SJCRH30 (cell line): ENCODE data around the gene TTN. TPM values are rescaled to one million over a fixed set of nuclear protein-coding genes. Genes with fewer than 3 reads are reported as not detected.

ENCODE experiments used
- DNase-seq, 2 experiments: peaks; one replicate each; pipeline ENCODE4 v3.0.0-alpha.2; 2015 to 2020
- H3K27ac ChIP-seq: fragments of 250-450 bp; sonication (Bioruptor Pico); 2 replicates; pipeline ENCODE4 v1.5.1; 2020; ENCODE audit warnings: mild to moderate bottlenecking, moderate library complexity
- H3K27me3 ChIP-seq: fragments of 250-450 bp; sonication (Bioruptor Pico); 2 replicates; pipeline ENCODE4 v1.5.1; 2020; ENCODE audit warnings: mild to moderate bottlenecking, moderate library complexity
- H3K36me3 ChIP-seq: fragments of 250-450 bp; sonication (Bioruptor Pico); 2 replicates; pipeline ENCODE4 v1.5.1; 2020; ENCODE audit warnings: mild to moderate bottlenecking, moderate library complexity
- H3K4me1 ChIP-seq: fragments of 250-450 bp; sonication (Bioruptor Pico); 2 replicates; pipeline ENCODE4 v1.5.1; 2020; ENCODE audit warnings: mild to moderate bottlenecking, moderate library complexity
- H3K4me3 ChIP-seq: fragments of 250-450 bp; sonication (Bioruptor Pico); 2 replicates; pipeline ENCODE4 v1.5.1; 2020; ENCODE audit warnings: mild to moderate bottlenecking, moderate library complexity
- H3K9me3 ChIP-seq: fragments of 250-450 bp; sonication (Bioruptor Pico); replicated peaks from 2 replicates; pipeline ENCODE4 v1.5.1; 2020; ENCODE audit warnings: mild to moderate bottlenecking, moderate library complexity
- total RNA-seq: library from RNA; depleted of rRNA; stranded (reverse); fragments of >200 nt; shearing (Covaris generic); gene quantifications from 2 replicates; pipeline ENCODE4 v1.2.3, GENCODE V29; 2014

TTN gene
- total RNA-seq, 1 experiment from 2014 or later, result 35.0 TPM

GRCh38 chr2:178510384-178510783 lies 296.8 kb downstream of the TTN start:
- no peaks in the 10 kb centered on the region for H3K4me1 ChIP-seq
- peaks cover 10% of the 10 kb centered on the region for H3K36me3 ChIP-seq
- H3K9me3 ChIP-seq, result no peaks in the 10 kb centered on the region
- no peak overlapping the region for H3K27ac ChIP-seq
- DNase-seq, result no peak
- H3K27me3 ChIP-seq, result no peaks in the 10 kb centered on the region
- no peak overlapping the region for H3K4me3 ChIP-seq

- no peak overlapping the region for H3K27ac ChIP-seq
- H3K4me1 ChIP-seq, result no peaks in the 10 kb centered on the region
- H3K27me3 ChIP-seq, result no peaks in the 10 kb centered on the region
- no peak overlapping the region for H3K4me3 ChIP-seq
- DNase-seq, result no peak
- peaks cover 19% of the 10 kb centered on the region for H3K36me3 ChIP-seq
- H3K9me3 ChIP-seq, result no peaks in the 10 kb centered on the region
These were observed 298.6 kb downstream of the TTN start for GRCh38 chr2:178508646-178509045.

GRCh38 chr2:178506949-178507348 lies 300.3 kb downstream of the TTN start:
- Histone ChIP-seq H3K27ac (no peak overlapping the region), H3K4me3 (no peak overlapping the region), H3K4me1 (no peaks in the 10 kb centered on the region), H3K36me3 (peaks cover 31% of the 10 kb centered on the region), H3K9me3 (no peaks in the 10 kb centered on the region), H3K27me3 (no peaks in the 10 kb centered on the region)
- DNase-seq, result no peak

GRCh38 chr2:178506524-178506923 lies 300.7 kb downstream of the TTN start:
- DNase-seq, result no peak
- no peaks in the 10 kb centered on the region for H3K9me3 ChIP-seq
- H3K27ac ChIP-seq, result no peak overlapping the region
- peaks cover 34% of the 10 kb centered on the region for H3K36me3 ChIP-seq
- no peak overlapping the region for H3K4me3 ChIP-seq
- H3K4me1 ChIP-seq, result no peaks in the 10 kb centered on the region
- no peaks in the 10 kb centered on the region for H3K27me3 ChIP-seq

GRCh38 chr2:178506101-178506500 lies 301.1 kb downstream of the TTN start:
- H3K4me3 ChIP-seq, result no peak overlapping the region
- DNase-seq, result no peak
- H3K9me3 ChIP-seq, result no peaks in the 10 kb centered on the region
- H3K36me3 ChIP-seq, result peaks cover 38% of the 10 kb centered on the region
- H3K4me1 ChIP-seq, result no peaks in the 10 kb centered on the region
- H3K27me3 ChIP-seq, result no peaks in the 10 kb centered on the region
- H3K27ac ChIP-seq, result no peak overlapping the region

- peaks cover 45% of the 10 kb centered on the region for H3K36me3 ChIP-seq
- no peaks in the 10 kb centered on the region for H3K27me3 ChIP-seq
- H3K4me1 ChIP-seq, result no peaks in the 10 kb centered on the region
- DNase-seq, result no peak
- no peak overlapping the region for H3K27ac ChIP-seq
- no peaks in the 10 kb centered on the region for H3K9me3 ChIP-seq
- H3K4me3 ChIP-seq, result no peak overlapping the region
These were observed 304.5 kb downstream of the TTN start for GRCh38 chr2:178502751-178503150.

GRCh38 chr2:178499640-178500039 lies 307.6 kb downstream of the TTN start:
- Histone ChIP-seq H3K4me1 (no peaks in the 10 kb centered on the region), H3K36me3 (peaks cover 37% of the 10 kb centered on the region)

GRCh38 chr2:178498137-178498536 lies 309.1 kb downstream of the TTN start:
- Histone ChIP-seq H3K27ac (no peak overlapping the region), H3K36me3 (peaks cover 38% of the 10 kb centered on the region), H3K27me3 (no peaks in the 10 kb centered on the region), H3K4me1 (no peaks in the 10 kb centered on the region), H3K9me3 (no peaks in the 10 kb centered on the region), H3K4me3 (no peak overlapping the region)
- no peak for DNase-seq

More at GRCh38 chr2:178499640-178500039, 307.6 kb downstream of the TTN start:
- no peaks in the 10 kb centered on the region for H3K9me3 ChIP-seq
- H3K4me3 ChIP-seq, result no peak overlapping the region
- no peak overlapping the region for H3K27ac ChIP-seq
- no peak for DNase-seq
- H3K27me3 ChIP-seq, result no peaks in the 10 kb centered on the region

- Histone ChIP-seq H3K36me3 (peaks cover 32% of the 10 kb centered on the region), H3K27ac (no peak overlapping the region), H3K4me1 (no peaks in the 10 kb centered on the region), H3K9me3 (no peaks in the 10 kb centered on the region), H3K27me3 (no peaks in the 10 kb centered on the region), H3K4me3 (no peak overlapping the region)
- no peak for DNase-seq
These were observed 311.2 kb downstream of the TTN start for GRCh38 chr2:178496049-178496448.

- H3K36me3 ChIP-seq, result peaks cover 32% of the 10 kb centered on the region; the same call in 1 of the 2 replicates
- H3K9me3 ChIP-seq, result no peaks in the 10 kb centered on the region
- H3K4me1 ChIP-seq, result no peaks in the 10 kb centered on the region
These were observed 315.6 kb downstream of the TTN start for GRCh38 chr2:178491612-178492011.

GRCh38 chr2:178485356-178485755 lies 321.9 kb downstream of the TTN start:
- no peak overlapping the region for H3K4me3 ChIP-seq
- DNase-seq, result no peak
- no peak overlapping the region for H3K27ac ChIP-seq
- H3K36me3 ChIP-seq, result peaks cover 23% of the 10 kb centered on the region
- H3K27me3 ChIP-seq, result no peaks in the 10 kb centered on the region
- H3K9me3 ChIP-seq, result no peaks in the 10 kb centered on the region
- no peaks in the 10 kb centered on the region for H3K4me1 ChIP-seq

More at GRCh38 chr2:178491612-178492011, 315.6 kb downstream of the TTN start:
- Histone ChIP-seq H3K27ac (no peak overlapping the region), H3K27me3 (no peaks in the 10 kb centered on the region), H3K4me3 (no peak overlapping the region)
- no peak for DNase-seq

- no peaks in the 10 kb centered on the region for H3K27me3 ChIP-seq
- H3K36me3 ChIP-seq, result peaks cover 20% of the 10 kb centered on the region
- no peak overlapping the region for H3K4me3 ChIP-seq
- no peaks in the 10 kb centered on the region for H3K9me3 ChIP-seq
- no peaks in the 10 kb centered on the region for H3K4me1 ChIP-seq
- peak in 1 of 2 experiments; percentile 20 for DNase-seq
- no peak overlapping the region for H3K27ac ChIP-seq
These were observed 322.8 kb downstream of the TTN start for GRCh38 chr2:178484245-178485041.

GRCh38 chr2:178482437-178482836 lies 324.8 kb downstream of the TTN start:
- no peaks in the 10 kb centered on the region for H3K9me3 ChIP-seq
- no peak for DNase-seq
- H3K36me3 ChIP-seq, result peaks cover 10% of the 10 kb centered on the region
- no peak overlapping the region for H3K27ac ChIP-seq
- no peaks in the 10 kb centered on the region for H3K4me1 ChIP-seq
- H3K4me3 ChIP-seq, result no peak overlapping the region
- H3K27me3 ChIP-seq, result no peaks in the 10 kb centered on the region

- H3K27me3 ChIP-seq, result no peaks in the 10 kb centered on the region
- peaks cover 3% of the 10 kb centered on the region; the same call in 1 of the 2 replicates for H3K36me3 ChIP-seq
- peak within 1 kb of the TSS; percentile 63 for H3K27ac ChIP-seq
- peak within 1 kb of the TSS; percentile 82 for H3K4me3 ChIP-seq
- H3K9me3 ChIP-seq, result no peaks in the 10 kb centered on the region
- peak; percentile 98 for DNase-seq
- H3K4me1 ChIP-seq, result no peaks in the 10 kb centered on the region; the same call in 1 of the 2 replicates
These were observed 326.7 kb downstream of the TTN start, which contains the start of gene PLEKHA3 for GRCh38 chr2:178480227-178481181. PLEKHA3 (plus strand) TSS chr2:178480457; CDS start chr2:178480870, 413 bp downstream.

- no peaks in the 10 kb centered on the region for H3K27me3 ChIP-seq
- H3K27ac ChIP-seq, result peak overlapping the region; percentile 0; the same call in 1 of the 2 replicates
- no peaks in the 10 kb centered on the region; the same call in 1 of the 2 replicates for H3K4me1 ChIP-seq
- H3K9me3 ChIP-seq, result no peaks in the 10 kb centered on the region
- peak overlapping the region; percentile 82 for H3K4me3 ChIP-seq
- peak in 1 of 2 experiments; percentile 6 for DNase-seq
- H3K36me3 ChIP-seq, result no peaks in the 10 kb centered on the region
These were observed 327.4 kb downstream of the TTN start for GRCh38 chr2:178479758-178480226.
